ENCODE data around the gene SP1.
"Not testable (repeated sequence)": the region's sequence is repeated elsewhere in the genome, so short reads cannot be mapped to it uniquely, and the experiment has no call there.

Gene SP1
- 120 to 301 (median 192) reads per million in 9 experiments for total RNA-seq

DNA sequence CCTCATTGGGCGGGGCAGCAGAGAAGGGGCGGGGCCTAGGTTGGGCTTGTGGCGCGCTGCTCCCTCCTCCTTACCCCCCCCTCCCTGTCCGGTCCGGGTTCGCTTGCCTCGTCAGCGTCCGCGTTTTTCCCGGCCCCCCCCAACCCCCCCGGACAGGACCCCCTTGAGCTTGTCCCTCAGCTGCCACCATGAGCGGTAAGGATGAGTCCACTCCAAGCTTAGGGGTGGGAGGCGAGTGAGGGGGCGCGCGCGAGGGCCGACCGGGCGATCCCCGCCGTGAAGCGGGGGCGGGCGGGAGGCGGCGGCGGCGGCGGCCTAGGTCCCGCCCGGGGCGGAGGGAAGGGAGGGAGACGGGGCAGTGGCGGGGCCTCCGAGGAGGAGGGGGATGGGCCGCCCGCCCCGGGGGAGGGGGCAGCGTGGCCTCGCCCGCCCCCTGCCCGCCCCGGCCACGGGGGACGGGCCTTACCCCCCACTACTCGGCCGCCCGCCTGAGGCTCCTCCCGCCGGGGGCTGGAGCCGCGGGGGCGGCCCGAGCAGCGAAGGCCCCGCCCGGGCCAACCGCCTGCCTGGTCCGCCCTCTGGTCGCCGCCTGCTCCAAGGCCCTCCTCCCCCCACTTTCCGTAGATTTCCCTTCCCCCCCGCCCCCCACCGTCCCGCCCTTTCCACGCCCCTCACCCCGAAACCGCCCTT, at the start of gene SP1:
TSS of gene SP1 (plus strand) at position 73 of the 690 bp plus-strand sequence. CDS start at position 189, 116 bp downstream.
- ATAC-seq (replicated peaks) (peak; percentile 47), DNase-seq (peak; percentile 99 to 100 (median 99))
- H3K4me3 Mint-ChIP-seq, result peak within 1 kb of the TSS; percentile 81 to 91
- peaks cover 46% of the 10 kb centered on the region for H3K36me3 Mint-ChIP-seq (ENCODE audit: insufficient read depth)
- no peaks in the 10 kb centered on the region for H3K9me3 Mint-ChIP-seq
- peaks cover 28 to 39% of the 10 kb centered on the region in 2 donors for H3K4me1 Mint-ChIP-seq (ENCODE audit: low read depth in 2 of 2)
- H3K27me3 Mint-ChIP-seq, result no peaks in the 10 kb centered on the region
- H3K27ac Mint-ChIP-seq, result peak within 1 kb of the TSS in 1 of 2 donors; percentile 75

DNA sequence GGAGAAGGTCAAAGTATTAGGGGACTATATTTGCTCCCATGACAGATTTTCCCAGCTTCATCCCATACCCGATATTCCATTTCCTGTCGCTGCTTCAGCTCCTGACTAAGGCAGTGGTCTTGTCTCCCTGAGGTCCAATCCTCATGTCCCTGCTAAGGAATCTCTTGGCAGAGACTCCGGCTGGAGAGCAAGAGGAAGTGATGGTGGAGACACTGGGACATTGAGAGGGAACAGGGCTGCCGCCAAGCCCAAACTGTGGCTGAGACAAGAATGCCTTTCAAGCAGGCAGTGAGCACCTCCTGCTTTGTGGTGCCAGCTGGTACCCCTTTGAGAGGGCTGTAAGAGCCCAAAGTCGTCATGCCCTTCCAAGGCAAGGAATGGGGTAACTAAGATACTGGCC, 49.3 kb upstream of the SP1 start:
- H3K4me3 Mint-ChIP-seq, result no peak overlapping the region
- H3K9me3 Mint-ChIP-seq, result no peaks in the 10 kb centered on the region
- no peaks in the 10 kb centered on the region for H3K4me1 Mint-ChIP-seq (ENCODE audit: low read depth in 2 of 2)
- H3K27me3 Mint-ChIP-seq, result peaks cover 10 to 73% of the 10 kb centered on the region in 2 donors
- DNase-seq, result no peak
- no peaks in the 10 kb centered on the region for H3K36me3 Mint-ChIP-seq (ENCODE audit: insufficient read depth)
- ATAC-seq (replicated peaks), result no peak
- no peak overlapping the region for H3K27ac Mint-ChIP-seq

DNA sequence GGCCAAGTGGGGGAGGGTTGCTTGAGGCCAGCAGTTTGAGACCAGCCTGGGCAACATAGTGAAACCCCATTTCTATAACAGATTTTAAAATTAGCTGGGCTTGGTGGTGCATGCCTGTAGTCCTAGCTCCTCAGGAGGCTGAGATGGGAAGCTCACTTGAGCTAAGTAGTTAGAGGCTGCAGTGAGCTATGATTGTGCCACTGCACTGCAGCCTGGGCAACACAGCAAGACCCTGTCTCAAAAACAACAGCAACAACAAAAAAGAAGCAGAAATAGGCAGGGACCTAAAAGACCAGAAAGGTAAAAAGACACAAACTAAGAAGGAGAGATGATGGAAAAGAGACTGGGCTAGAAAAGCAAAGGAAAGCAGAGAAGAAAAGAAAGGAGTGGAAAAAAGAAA, 47.6 kb upstream of the SP1 start:
- not testable (repeated sequence) for H3K4me1 Mint-ChIP-seq (ENCODE audit: low read depth in 2 of 2); H3K36me3 Mint-ChIP-seq (ENCODE audit: insufficient read depth); H3K9me3 Mint-ChIP-seq; DNase-seq; H3K27ac Mint-ChIP-seq; ATAC-seq (replicated peaks); H3K4me3 Mint-ChIP-seq
- H3K27me3 Mint-ChIP-seq, result peaks cover 20 to 88% of the 10 kb centered on the region in 2 donors

DNA sequence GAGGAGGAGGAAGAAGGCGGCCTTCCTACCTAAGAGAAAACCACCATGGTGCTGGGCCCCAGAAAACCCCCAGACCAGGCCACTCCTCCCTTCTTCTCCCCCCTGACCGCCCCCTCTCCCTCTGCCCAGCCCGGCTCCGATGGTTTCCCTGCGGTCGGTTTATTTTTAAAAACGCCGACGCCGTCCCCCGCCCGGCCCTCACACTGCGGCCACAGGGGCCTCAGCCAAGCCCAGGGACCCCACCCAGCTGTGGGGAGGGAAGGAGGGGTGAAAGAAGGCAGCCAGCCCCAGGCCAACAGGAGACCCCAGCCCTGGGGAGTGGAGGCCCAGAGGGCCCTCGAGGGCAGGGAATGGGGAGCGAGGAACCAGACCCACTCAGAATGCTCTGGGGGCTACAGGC, 47.2 kb upstream of the SP1 start:
- H3K27ac Mint-ChIP-seq, result no peak overlapping the region
- DNase-seq (no peak), ATAC-seq (replicated peaks) (no peak)
- peaks cover 24 to 88% of the 10 kb centered on the region in 2 donors for H3K27me3 Mint-ChIP-seq
- no peaks in the 10 kb centered on the region for H3K9me3 Mint-ChIP-seq
- H3K36me3 Mint-ChIP-seq (ENCODE audit: insufficient read depth), result no peaks in the 10 kb centered on the region
- peaks cover under 1 to 4% of the 10 kb centered on the region in 2 donors for H3K4me1 Mint-ChIP-seq (ENCODE audit: low read depth in 2 of 2)
- no peak overlapping the region for H3K4me3 Mint-ChIP-seq

DNA sequence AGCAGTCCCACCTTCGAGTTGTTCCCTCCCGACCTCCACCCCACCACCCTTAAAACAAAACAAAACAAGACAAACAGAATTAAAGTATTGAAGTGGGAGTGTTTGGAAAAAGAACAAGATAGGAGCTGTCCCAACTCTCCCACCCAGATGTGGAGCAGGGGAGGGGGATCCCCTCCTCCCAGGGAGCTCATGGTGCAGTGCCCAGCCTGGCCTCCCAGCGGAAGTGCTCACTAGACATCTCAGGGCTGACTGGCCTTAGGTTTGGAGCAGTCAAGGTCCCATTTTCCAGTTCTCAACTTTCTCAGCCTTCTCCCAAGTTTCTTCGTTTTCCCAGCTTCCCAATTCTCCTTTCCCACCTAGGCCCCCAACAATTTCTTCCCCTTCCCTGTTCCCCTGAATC, 46.7 kb upstream of the SP1 start:
- no peak for DNase-seq
- no peaks in the 10 kb centered on the region for H3K36me3 Mint-ChIP-seq (ENCODE audit: insufficient read depth)
- H3K4me1 Mint-ChIP-seq (ENCODE audit: low read depth in 2 of 2), result peaks cover 4 to 9% of the 10 kb centered on the region in 2 donors
- no peak overlapping the region for H3K4me3 Mint-ChIP-seq
- no peaks in the 10 kb centered on the region for H3K9me3 Mint-ChIP-seq
- peaks cover 29 to 89% of the 10 kb centered on the region in 2 donors for H3K27me3 Mint-ChIP-seq
- ATAC-seq (replicated peaks), result no peak
- no peak overlapping the region for H3K27ac Mint-ChIP-seq

DNA sequence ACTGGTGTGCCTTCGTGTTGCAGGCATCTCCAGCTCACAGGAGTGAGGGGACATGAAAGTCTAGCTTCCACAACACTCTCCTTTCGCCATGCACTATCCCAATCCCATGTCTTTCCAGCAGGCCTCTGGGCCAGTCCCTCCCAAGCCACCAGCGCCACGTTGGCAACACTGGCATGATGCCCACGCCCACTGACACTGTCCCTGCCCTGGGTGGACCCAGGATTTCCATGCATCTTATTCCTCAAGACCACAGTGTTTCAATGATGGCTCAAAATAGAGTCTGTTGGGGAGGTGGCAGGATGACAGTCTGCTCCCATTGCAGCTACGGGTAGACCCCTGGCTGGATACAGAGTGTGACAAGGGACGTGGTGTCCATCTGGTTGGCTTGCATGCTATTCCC, 46.1 kb upstream of the SP1 start:
- Mint-ChIP-seq H3K27me3 (peaks cover 32 to 89% of the 10 kb centered on the region in 2 donors), H3K4me1 (ENCODE audit: low read depth in 2 of 2) (peaks cover 5 to 12% of the 10 kb centered on the region in 2 donors), H3K27ac (peak overlapping the region in 1 of 2 donors; percentile 15), H3K9me3 (no peaks in the 10 kb centered on the region), H3K4me3 (no peak overlapping the region), H3K36me3 (ENCODE audit: insufficient read depth) (no peaks in the 10 kb centered on the region)
- ATAC-seq (replicated peaks), result no peak
- DNase-seq, result no peak

DNA sequence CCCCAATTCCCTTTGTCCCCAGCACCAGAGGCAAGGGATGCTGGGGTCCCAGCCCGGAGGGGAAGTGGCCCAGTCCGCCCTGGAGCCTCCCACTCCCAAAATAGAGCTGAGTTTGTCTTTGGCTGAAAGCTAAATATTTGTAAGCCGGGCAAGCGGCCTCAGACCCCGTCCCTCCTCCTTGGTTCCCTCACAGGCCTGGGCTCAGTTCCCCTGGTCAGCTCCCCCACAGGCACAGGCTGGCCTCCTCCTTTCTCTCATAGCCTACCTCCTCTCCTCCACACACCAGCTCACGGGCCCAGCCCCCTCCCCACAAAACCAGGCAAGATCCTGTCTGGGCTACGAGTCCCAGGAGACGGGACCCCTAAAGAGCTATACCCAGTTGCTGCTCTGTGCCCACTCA, 45.2 kb upstream of the SP1 start:
- no peak for DNase-seq
- H3K27me3 Mint-ChIP-seq, result peaks cover 32 to 84% of the 10 kb centered on the region in 2 donors

DNA sequence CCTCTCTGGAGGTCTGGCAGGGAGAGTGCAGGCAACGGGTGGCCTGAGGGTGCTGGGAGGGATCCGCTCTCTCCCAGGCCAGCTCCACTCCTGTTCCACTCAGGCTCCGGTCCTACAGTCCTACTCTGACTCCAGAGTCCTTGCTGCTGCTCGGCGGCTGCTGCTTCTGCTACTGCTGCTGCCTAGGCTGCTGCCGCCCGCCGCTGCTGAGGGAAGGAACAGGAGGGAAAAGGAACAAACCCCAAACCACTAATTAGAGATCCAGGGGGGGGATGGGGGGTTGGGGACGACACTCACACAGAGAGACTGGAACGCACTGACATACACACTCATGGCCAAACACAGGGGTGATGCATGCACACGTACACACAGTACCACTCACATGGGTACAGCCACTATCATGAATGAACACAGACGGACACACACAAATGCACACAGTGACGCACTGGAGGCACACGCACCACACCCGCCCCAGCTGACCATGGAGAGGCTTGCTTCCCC, 43.7 kb upstream of the SP1 start, which contains the start of gene SP7:
TSS of gene SP7 (minus strand) at position 174 of the 501 bp plus-strand sequence. CDS start 708 bp downstream, outside the sequence.
- DNase-seq (no peak), ATAC-seq (replicated peaks) (peak; percentile 17)
- peak within 1 kb of the TSS in 1 of 2 donors; percentile 18 for H3K27ac Mint-ChIP-seq
- no peaks in the 10 kb centered on the region for H3K9me3 Mint-ChIP-seq
- no peaks in the 10 kb centered on the region for H3K36me3 Mint-ChIP-seq (ENCODE audit: insufficient read depth)
- H3K27me3 Mint-ChIP-seq, result peaks cover 37 to 88% of the 10 kb centered on the region in 2 donors
- H3K4me3 Mint-ChIP-seq, result no peak within 1 kb of the TSS
- H3K4me1 Mint-ChIP-seq (ENCODE audit: low read depth in 2 of 2), result peaks cover 5 to 12% of the 10 kb centered on the region in 2 donors

More for the DNA sequence above, 45.2 kb upstream of the SP1 start:
- ATAC-seq (replicated peaks), result no peak
- no peak overlapping the region for H3K4me3 Mint-ChIP-seq
- H3K27ac Mint-ChIP-seq, result peak overlapping the region in 1 of 2 donors; percentile 18
- H3K9me3 Mint-ChIP-seq, result no peaks in the 10 kb centered on the region
- no peaks in the 10 kb centered on the region for H3K36me3 Mint-ChIP-seq (ENCODE audit: insufficient read depth)
- H3K4me1 Mint-ChIP-seq (ENCODE audit: low read depth in 2 of 2), result peaks cover 5 to 12% of the 10 kb centered on the region in 2 donors

DNA sequence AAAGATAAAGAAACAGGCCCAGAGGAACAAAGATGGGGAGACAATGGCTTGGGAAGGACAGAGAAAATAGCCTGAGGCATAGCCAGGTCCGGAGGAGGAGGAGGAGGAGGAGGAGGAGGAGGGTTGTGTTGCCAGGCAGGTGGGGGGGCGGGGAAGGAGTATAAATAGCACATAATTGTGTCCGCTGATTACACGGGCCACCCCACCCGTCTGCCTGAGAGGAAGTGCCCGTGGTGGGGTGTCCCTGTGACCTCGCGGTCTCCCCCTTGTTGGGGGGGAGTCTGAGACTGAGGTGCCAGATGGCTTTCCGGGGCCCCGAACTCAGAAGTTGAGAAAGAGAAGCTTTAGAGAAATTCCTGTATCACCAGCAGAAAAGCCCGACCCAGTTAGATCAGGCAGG, 42.0 kb upstream of the SP1 start:
- Mint-ChIP-seq H3K27ac (peak overlapping the region; percentile 38 to 87), H3K4me3 (peak overlapping the region in 1 of 2 donors; percentile 70), H3K4me1 (ENCODE audit: low read depth in 2 of 2) (peaks cover 5 to 12% of the 10 kb centered on the region in 2 donors), H3K9me3 (no peaks in the 10 kb centered on the region), H3K36me3 (ENCODE audit: insufficient read depth) (no peaks in the 10 kb centered on the region), H3K27me3 (peaks cover 33 to 73% of the 10 kb centered on the region in 2 donors)
- ATAC-seq (replicated peaks), result peak; percentile 57
- DNase-seq, result peak in 1 of 3 experiments; percentile 42

DNA sequence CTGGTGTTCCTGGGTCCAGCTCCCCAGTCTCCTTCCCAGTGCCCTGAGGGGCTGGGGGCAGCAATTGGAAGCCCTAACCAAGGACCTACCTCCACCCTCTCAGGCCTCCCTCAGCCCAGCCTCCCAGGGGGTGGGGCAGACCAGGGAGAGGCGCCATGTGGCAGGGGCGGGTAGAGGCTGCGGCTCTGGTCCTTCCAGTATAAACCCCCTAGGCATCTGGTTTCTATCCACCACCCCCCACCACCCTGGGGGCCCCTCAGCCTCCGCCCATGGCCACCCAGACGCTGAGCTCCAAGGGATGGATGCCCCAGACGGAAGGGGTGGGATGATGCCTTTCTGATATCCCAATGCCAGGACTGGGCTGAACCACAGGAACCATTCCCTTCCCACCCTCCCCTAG, 41.1 kb upstream of the SP1 start:
- H3K27me3 Mint-ChIP-seq, result peaks cover 33 to 64% of the 10 kb centered on the region in 2 donors

DNA sequence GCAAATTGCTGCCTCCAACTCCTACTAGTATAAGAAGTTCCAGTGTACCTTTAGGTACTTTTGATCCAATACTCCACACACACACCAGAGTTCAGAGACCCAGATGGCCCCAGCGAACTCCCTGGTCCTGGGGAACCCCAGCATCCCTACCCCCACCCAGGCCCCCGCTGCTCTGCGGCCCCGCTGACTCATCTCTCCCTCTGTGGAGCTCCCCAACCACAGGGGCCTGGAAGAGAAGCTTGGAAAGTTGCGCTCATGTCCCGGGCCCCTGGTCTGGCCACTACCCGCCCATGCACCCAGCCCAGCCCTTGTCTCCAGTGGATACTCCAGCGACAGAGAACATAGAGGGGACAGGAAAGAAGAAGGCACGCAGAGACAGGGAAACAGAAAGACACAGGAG, 39.6 kb upstream of the SP1 start:
- no peaks in the 10 kb centered on the region for H3K9me3 Mint-ChIP-seq
- H3K36me3 Mint-ChIP-seq (ENCODE audit: insufficient read depth), result no peaks in the 10 kb centered on the region
- no peak overlapping the region for H3K4me3 Mint-ChIP-seq
- DNase-seq, result no peak
- H3K27ac Mint-ChIP-seq, result no peak overlapping the region
- H3K27me3 Mint-ChIP-seq, result peaks cover 27 to 49% of the 10 kb centered on the region in 2 donors
- ATAC-seq (replicated peaks), result no peak
- peaks cover 14 to 29% of the 10 kb centered on the region in 2 donors for H3K4me1 Mint-ChIP-seq (ENCODE audit: low read depth in 2 of 2)

More for the DNA sequence above, 41.1 kb upstream of the SP1 start:
- peaks cover 5 to 18% of the 10 kb centered on the region in 2 donors for H3K4me1 Mint-ChIP-seq (ENCODE audit: low read depth in 2 of 2)
- ATAC-seq (replicated peaks) (no peak), DNase-seq (no peak)
- no peaks in the 10 kb centered on the region for H3K36me3 Mint-ChIP-seq (ENCODE audit: insufficient read depth)
- H3K9me3 Mint-ChIP-seq, result no peaks in the 10 kb centered on the region
- H3K4me3 Mint-ChIP-seq, result no peak overlapping the region
- H3K27ac Mint-ChIP-seq, result no peak overlapping the region

DNA sequence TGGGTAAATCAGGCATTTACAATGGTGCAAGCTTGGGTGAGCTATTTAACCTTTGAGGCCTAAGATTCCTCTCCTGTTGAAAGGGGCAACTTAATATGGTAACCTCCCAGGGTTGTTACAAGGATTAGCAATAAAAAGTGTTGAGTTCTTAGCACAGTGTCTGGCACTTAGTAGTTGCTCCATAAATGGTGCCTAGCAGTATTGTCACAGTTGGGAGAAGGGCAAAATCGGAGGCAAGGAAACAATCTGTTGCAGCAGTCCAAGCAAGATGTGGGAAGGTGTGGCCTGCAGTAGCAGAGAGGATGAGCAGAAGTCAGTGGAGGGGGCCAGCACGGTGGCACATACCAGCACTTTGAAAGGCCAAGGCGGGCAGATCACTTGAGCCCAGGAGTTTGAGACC, 36.5 kb upstream of the SP1 start:
- ATAC-seq (replicated peaks) (no peak), DNase-seq (no peak)
- Mint-ChIP-seq H3K4me1 (ENCODE audit: low read depth in 2 of 2) (peaks cover 11 to 21% of the 10 kb centered on the region in 2 donors), H3K4me3 (peak overlapping the region; percentile 66 to 88), H3K36me3 (ENCODE audit: insufficient read depth) (no peaks in the 10 kb centered on the region), H3K9me3 (no peaks in the 10 kb centered on the region), H3K27ac (peak overlapping the region; percentile 59 to 82), H3K27me3 (peaks cover 6 to 18% of the 10 kb centered on the region in 2 donors)

DNA sequence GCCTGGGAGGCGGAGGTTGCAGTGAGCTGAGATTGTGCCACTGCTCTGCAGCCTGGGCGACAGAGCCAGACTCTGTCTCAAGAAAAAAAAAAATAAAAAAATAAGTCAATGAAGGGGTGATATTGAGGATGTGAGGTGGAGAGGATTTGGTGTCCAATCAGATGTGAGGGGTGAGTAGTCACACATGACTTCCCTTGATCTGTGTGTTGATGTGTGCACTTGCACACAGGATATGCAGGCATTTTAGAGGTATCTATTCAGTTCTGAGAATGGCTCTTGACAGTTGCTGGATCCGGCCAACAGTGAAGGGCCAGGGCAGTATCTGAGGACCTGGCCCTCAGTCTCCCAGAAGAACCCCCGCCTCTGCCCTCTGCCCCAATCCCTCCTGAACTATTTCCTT, 36.0 kb upstream of the SP1 start:
- Mint-ChIP-seq H3K36me3 (ENCODE audit: insufficient read depth) (no peaks in the 10 kb centered on the region), H3K4me3 (peak overlapping the region; percentile 66 to 88), H3K27me3 (peaks cover 5 to 15% of the 10 kb centered on the region in 2 donors), H3K27ac (peak overlapping the region; percentile 59 to 96), H3K9me3 (no peaks in the 10 kb centered on the region), H3K4me1 (ENCODE audit: low read depth in 2 of 2) (peaks cover 11 to 19% of the 10 kb centered on the region in 2 donors)
- DNase-seq (no peak), ATAC-seq (replicated peaks) (no peak)

DNA sequence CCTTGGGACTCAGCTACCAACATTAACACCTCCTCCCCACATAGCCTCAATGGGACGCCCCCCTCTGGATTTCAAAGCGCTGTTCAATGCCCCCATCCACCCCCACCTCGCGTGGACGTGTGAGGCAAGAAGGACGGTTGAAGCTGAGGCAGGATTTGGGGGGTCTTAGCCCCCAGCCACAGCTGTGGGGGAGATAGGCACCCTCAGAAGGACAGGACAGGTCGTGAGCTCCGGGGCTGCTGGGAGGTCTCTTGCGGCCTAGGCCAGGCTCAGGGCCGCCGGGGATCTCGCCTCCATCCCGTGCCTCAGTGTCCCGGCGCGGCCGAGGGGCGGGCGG, 35.5 kb upstream of the SP1 start:
- H3K27me3 Mint-ChIP-seq, result peaks cover 5 to 15% of the 10 kb centered on the region in 2 donors
- H3K27ac Mint-ChIP-seq, result peak overlapping the region in 1 of 2 donors; percentile 96
- no peaks in the 10 kb centered on the region for H3K36me3 Mint-ChIP-seq (ENCODE audit: insufficient read depth)
- peak; percentile 16 for ATAC-seq (replicated peaks)
- peaks cover 11 to 19% of the 10 kb centered on the region in 2 donors for H3K4me1 Mint-ChIP-seq (ENCODE audit: low read depth in 2 of 2)
- peak overlapping the region; percentile 66 to 88 for H3K4me3 Mint-ChIP-seq
- no peaks in the 10 kb centered on the region for H3K9me3 Mint-ChIP-seq
- DNase-seq, result peak in 1 of 3 experiments; percentile 9
